ENCODE data around the gene ATG4C.
"Not testable (repeated sequence)": the region's sequence is repeated elsewhere in the genome, so short reads cannot be mapped to it uniquely, and the experiment has no call there.

The ATG4C gene, protein sequence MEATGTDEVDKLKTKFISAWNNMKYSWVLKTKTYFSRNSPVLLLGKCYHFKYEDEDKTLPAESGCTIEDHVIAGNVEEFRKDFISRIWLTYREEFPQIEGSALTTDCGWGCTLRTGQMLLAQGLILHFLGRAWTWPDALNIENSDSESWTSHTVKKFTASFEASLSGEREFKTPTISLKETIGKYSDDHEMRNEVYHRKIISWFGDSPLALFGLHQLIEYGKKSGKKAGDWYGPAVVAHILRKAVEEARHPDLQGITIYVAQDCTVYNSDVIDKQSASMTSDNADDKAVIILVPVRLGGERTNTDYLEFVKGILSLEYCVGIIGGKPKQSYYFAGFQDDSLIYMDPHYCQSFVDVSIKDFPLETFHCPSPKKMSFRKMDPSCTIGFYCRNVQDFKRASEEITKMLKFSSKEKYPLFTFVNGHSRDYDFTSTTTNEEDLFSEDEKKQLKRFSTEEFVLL

DNA sequence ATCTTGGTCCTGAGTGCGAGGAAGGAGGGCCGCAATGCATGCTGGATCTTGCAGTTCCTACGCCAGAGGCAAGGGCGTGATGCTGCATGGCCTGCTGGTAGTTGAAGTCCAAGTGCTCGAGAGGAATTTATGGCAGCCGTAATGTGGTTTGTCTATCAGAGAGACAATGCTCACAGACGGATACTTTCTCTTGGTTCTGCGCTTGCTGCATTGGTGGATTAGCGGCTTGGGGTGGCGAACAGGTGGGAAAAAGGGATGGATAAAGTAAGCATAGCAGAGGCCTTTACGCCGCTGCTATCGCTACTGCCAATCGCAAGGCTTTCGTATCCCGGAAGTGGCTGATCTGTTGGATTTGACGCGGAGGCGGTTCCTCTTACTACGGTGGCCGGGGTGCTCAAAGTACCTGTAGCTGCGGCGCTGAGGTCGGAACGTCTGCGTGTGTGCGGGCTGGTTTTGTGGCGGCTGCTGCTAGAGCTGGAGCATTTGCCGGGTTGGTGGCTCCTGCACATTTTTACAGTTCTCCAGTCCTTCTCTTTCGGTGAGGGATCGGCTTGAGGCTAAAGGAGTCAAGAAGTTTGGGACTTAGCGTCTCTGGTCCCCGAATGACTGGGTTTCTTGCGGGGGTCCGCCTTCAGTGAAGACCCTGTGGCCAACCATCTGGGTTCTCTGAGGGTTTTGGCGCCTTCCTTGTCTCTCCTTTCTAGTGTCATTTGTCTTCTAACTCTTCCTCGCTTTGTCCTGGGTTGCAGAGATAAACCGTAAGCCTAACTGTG lies at the start of gene ATG4C:
Gene ATG4C (plus strand): TSS at position 397 of the 773 bp plus-strand sequence. CDS start 19,655 bp downstream, outside the sequence.
- DNase-seq (ENCODE audit: low read depth, low spot score) = peak; percentile 97

- no peak for DNase-seq (ENCODE audit: low read depth, low spot score)
Observed at GRCh38 chr1:62735491-62736171, 48.3 kb upstream of the ATG4C start.

DNA sequence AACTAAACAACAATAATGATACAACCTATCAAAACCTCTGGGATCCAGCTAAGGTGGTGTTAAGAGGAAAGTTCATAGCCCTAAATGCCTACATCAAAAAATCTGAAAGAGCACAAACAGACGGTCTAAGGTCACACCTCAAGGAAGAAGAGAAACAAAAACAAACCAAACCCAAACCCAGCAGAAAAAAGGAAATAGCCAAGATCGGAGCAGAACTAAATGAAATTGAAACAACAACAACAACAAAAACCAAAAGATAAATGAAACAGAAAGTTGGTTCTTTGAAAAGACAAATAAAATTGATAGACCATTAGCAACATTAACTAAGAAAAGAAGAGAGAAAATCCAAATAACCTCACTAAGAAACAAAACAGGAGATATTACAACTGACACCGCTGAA lies 43.2 kb upstream of the ATG4C start:
- not testable (repeated sequence) for DNase-seq (ENCODE audit: low read depth, low spot score)

DNA sequence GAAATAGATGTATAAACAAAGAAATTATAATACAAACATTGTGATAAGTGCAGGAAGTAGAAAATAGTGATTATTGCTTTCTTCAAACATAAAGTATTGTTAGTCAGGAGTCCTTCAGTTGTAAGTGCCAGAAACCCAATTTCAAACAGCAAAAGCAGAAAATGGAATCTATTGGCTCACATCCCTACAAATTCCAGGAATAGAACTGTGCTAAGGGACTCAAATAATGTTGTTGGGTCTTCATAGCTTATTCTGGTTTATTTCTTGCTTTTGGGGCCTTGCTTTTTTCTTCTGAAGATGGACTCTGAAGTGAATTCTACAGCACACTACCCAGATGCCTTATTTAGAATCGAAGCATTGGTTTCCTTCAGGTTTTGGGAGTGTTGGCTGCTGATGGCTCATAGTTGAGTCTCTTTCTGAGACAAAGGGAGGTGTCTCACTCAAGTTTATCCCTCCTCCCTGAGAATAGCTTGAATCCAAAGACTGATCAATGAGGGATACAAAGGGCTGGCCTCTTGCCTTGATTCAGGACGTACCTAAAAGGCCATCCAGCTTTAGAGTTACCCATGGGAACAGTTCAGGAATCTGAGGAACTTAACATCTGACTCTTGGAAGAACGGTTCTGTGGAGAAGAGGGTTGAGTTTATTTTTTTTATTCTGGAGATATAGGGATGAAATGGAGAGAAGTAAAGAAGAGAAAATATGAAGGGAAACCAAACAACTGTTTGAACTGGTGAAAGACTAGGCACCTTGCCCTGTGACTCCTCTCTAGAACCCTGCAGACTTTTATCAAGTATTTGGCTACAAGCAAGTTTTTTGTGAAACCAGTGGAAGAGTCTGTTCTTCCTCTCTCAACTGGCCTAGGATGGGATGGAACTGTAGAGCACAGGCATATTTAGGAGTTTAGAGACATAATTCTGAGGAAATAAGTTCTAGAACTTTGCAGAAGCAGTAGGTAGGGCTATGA lies 39.0 kb upstream of the ATG4C start:
- DNase-seq (ENCODE audit: low read depth, low spot score) = no peak

DNA sequence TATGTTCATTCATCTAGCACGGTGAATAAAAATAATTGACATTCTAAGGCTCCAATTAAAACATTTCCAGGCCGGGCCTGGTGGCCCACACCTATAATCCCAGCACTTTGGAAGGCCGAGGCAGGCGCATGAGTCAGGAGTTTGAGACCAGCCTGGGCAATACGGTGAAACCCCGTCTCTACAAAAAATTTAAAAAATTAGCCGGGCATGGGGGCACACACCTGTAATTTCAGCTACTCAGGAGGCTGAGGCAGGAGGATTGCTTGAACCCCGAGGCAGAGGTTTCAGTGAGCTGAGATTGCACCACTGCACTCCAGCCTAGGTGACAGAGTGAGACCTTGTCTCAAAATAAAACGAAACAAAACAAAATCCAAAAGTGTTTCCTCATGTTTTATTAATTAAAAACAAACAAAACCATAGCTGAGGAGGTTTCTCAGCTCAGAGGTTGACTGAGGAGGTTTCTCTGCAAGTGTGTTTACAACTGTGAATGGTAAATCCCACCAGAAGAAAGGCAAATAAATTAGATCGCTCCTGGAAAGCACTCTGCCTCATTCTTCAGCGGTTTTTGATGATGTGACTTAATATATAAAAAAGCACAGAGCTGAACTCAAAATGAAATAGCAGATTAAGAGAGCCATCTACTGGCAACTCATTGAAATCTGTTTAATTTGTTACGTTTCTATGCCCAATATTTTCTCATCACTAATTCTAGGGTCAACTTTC lies 37.7 kb upstream of the ATG4C start:
- no peak for DNase-seq (ENCODE audit: low read depth, low spot score)

DNA sequence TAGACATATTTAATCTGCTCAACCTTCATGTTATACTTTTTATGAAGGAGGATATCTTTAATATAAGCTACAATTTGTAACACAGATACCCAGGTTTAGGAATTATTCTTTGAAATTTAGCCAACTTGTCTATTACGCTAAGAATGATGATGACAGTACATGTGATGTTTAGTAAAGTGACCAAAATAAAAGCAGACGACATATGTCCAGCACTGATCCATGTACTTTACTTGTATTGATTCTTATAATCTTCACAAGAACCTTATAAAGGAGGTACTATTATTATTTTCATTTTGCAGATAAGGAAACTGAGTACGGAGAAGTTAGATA lies 37.2 kb upstream of the ATG4C start:
- DNase-seq (ENCODE audit: low read depth, low spot score) = no peak

GRCh38 chr1:62753031-62753965 lies 30.6 kb upstream of the ATG4C start:
- no peak for DNase-seq (ENCODE audit: low read depth, low spot score)

DNA sequence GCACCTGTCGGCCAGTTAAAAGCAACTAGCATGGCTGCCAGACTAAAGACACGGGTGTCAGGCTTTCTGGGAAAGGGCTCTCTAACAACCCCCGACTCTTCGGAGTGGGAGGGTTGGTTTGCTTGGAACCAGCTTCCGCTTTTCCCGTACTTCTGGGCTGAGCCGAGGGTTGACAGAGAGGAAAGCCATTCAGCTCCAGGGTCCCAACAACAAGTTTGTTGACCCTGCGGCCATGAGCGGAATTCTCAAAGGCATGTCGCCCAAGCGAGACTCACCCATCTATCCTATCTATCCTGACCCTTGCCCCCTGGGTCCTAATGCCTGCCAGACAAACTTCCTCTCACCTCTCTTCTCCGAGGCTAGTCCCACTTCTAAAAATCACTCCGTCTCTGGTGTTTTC lies 29.0 kb upstream of the ATG4C start:
- not testable (repeated sequence) for DNase-seq (ENCODE audit: low read depth, low spot score)

DNA sequence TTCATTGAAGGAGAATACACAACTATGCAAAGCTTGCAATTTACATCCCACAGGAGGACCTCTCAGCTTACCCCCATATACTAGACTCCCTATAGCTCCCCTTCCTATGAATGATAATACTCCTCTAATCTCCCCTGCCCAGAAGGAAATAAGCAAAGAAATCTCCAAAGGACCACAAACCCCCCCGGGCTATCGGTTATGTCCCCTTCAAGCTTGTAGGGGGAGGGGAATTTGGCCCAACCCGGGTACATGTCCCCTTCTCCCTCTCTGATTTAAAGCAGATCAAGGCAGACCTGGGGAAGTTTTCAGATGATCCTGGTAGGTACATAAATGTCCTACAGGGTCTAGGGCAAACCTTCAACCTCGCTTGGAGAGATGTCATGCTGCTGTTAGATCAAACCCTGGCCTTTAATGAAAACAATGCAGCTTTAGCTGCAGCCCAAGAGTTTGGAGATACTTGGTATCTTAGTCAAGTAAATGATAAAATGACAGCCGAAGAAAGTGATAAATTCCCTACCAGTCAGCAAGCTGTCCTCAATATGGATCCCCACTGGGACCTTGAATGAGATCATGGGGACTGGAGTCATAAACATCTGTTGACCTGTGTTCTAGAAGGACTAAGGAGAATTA lies 27.6 kb upstream of the ATG4C start:
- peak; percentile 48 for DNase-seq (ENCODE audit: low read depth, low spot score)

- DNase-seq (ENCODE audit: low read depth, low spot score) = not testable (repeated sequence)
Observed at GRCh38 chr1:62759232-62759875, 24.6 kb upstream of the ATG4C start.

- DNase-seq (ENCODE audit: low read depth, low spot score) = not testable (repeated sequence)
Observed at GRCh38 chr1:62760021-62760782, 23.7 kb upstream of the ATG4C start.

GRCh38 chr1:62761223-62761870 lies 22.6 kb upstream of the ATG4C start:
- DNase-seq (ENCODE audit: low read depth, low spot score) = not testable (repeated sequence)

DNA sequence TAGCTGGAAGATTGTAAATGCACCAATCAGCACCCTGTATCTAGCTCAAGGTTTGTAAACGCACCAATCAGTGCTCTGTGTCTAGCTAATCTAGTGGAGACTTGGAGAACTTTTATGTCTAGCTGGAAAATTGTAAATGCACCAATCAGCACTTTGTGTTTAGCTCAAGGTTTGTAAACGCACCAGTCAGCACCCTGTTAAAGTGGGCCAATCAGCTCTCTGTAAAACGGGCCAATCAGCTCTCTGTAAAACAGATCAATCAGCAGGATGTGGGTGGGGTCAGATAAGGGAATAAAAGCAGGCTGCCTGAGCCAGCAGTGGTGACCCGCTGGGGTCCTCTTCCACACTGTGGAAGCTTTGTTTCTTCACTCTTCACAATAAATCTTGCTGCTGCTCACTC lies 21.9 kb upstream of the ATG4C start:
- not testable (repeated sequence) for DNase-seq (ENCODE audit: low read depth, low spot score)

DNA sequence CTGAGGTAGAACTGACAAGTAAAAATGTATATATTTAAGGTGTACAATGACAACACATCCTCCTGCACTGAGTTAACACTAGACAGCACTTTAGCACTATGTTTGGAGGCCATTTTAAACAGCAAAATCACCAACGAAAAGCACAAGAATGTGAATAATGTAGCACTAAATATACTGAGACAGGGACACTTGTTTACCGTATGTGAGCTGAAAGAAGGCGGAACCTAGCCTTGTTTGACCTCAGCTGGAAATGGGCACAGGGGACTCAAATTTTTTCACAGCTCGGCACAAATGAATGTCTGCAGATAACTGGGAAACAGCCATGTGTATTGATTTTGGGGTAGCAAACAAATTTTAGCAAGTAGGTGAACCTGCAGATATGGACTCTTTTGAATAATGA lies 18.0 kb upstream of the ATG4C start:
- no peak for DNase-seq (ENCODE audit: low read depth, low spot score)

DNA sequence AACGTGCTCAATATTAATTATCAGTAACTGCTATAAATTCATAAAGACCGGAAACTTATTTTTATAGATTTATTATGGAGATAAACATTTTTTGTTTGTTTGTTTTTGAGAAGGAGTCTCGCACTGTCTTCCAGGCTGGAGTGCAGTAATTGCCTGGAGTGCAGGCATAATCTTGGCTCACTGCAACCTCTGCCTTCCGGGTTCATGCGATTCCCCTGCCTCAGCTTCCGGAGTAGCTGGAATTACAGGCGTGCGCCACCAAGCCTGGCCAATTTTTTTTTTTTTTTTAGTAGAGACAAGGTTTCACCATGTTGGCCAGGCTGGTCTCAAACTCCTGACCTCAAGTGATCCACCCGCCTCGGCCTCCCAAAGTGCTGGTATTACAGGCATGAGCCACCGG lies 15.4 kb upstream of the ATG4C start:
- DNase-seq (ENCODE audit: low read depth, low spot score) = not testable (repeated sequence)

DNA sequence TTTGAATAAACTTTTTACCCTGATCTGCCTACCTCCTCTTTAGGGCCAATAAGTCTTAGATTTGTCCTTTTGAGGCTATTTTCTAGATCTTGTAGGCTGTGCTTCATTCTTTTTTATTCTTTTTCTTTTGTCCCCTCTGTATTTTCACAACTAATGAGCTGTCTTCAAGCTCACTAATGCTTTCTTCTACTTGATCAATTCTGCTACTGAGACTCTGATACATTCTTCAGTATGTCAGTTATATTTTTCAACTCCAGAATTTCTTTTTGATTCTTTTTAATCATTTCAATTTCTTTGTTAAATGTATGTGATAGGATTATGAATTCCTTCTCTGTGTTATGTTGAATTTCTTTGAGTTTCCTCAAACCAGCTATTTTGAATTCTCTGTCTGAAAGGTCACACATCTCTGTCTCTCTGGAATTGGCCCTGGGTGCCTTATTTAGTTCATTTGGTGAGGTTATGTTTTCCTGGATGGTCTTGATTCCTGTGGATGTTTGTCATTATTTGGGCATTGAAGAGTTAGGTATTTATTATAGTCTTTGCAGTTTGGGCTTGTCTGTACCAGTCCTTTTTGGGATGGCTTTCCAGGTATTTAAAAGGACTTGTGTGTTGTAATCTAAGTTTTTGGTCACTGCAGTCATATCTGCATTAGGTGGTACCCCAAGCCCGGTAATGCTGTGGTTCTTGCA lies 11.2 kb upstream of the ATG4C start:
- no peak for DNase-seq (ENCODE audit: low read depth, low spot score)
